Panc1 (cell line): ENCODE data around the gene CDH15. TPM values are rescaled to one million over a fixed set of nuclear protein-coding genes. Genes with fewer than 3 reads are reported as not detected.

ENCODE experiments used
- ATAC-seq: fragments of 200-7000 bp; cut with Tn5 transposase; 2 replicates; pipeline ENCODE4 v1.9.1; 2020; ENCODE audit warnings: mild to moderate bottlenecking, moderate library complexity
- BruUV-seq: library from RNA; stranded (reverse); fragments of 400-500 nt; replicated peaks from 2 replicates; lab custom pipeline; 2021; lab: Mats Ljungman, UMichigan
- CTCF ChIA-PET: fragments of 300-600 bp; sonication (Branson Sonifier 250); formaldehyde crosslinking; loops from one replicate; lab custom pipeline; 2022; ENCODE audit warnings: antibody characterized with exemption; lab: Charles Lee
- POLR2A ChIA-PET: fragments of 300-600 bp; sonication (Branson Sonifier 250); formaldehyde crosslinking; loops from one replicate; lab custom pipeline; 2022; ENCODE audit warnings: antibody characterized with exemption; lab: Charles Lee
- DNase-seq: peaks from one replicate; pipeline ENCODE4 v3.0.0-alpha.2; 2010; ENCODE audit warnings: low read depth, low spot score
- H3K27ac ChIP-seq: 2 replicates; pipeline ENCODE4 v1.5.1; 2011; ENCODE audit warnings: mild to moderate bottlenecking, low read length, inconsistent platforms
- H3K27me3 ChIP-seq: fragments of 200-500 bp; sonication (Bioruptor generic); 2 replicates; pipeline ENCODE4 v1.6.0; 2014; ENCODE audit warnings: low read length, inconsistent platforms; ENCODE audit not compliant: control insufficient read depth, insufficient read depth
- H3K36me3 ChIP-seq: fragments of 200-500 bp; sonication (Bioruptor generic); 2 replicates; pipeline ENCODE4 v1.5.1; 2014; ENCODE audit warnings: inconsistent platforms, mild to moderate bottlenecking, low read length, moderate library complexity; ENCODE audit not compliant: control insufficient read depth, insufficient read depth
- H3K4me1 ChIP-seq: 2 replicates; pipeline ENCODE4 v1.5.1; 2011; ENCODE audit warnings: inconsistent platforms, mild to moderate bottlenecking, low read length, moderate library complexity; ENCODE audit not compliant: control insufficient read depth, insufficient read depth
- H3K4me3 ChIP-seq, 2 experiments: 2 replicates each; pipeline ENCODE4 v1.5.1; 2011 to 2012; ENCODE audit warnings: low read depth in 2 of 2, low read length in 2 of 2, mild to moderate bottlenecking in 2 of 2, inconsistent platforms in 1 of 2, moderate library complexity in 1 of 2
- H3K9me3 ChIP-seq: fragments of 200-500 bp; sonication (Bioruptor generic); 2 replicates; pipeline ENCODE4 v1.5.1; 2014; ENCODE audit warnings: low read depth, mild to moderate bottlenecking, inconsistent platforms, low read length, moderate library complexity; ENCODE audit not compliant: control insufficient read depth, insufficient read depth
- POLR2AphosphoS5 ChIP-seq: IDR thresholded peaks from 2 replicates; pipeline ENCODE4 v1.6.1; 2012; ENCODE audit warnings: mild to moderate bottlenecking, low read depth, low read length, moderate library complexity
- SIN3A ChIP-seq: IDR thresholded peaks from 2 replicates; pipeline ENCODE4 v1.6.1; 2012; ENCODE audit warnings: low read depth, mild to moderate bottlenecking, low read length, moderate library complexity, borderline replicate concordance; ENCODE audit not compliant: insufficient read depth
- TCF7L2 ChIP-seq: IDR thresholded peaks from 2 replicates; pipeline ENCODE4 v1.6.1; 2011; ENCODE audit warnings: mild to moderate bottlenecking, low read depth, low read length, inconsistent platforms
- in situ Hi-C: cut with HindIII; loops from 2 replicates; pipeline ENCODE4 v1.10.0; 2016; ENCODE audit warnings: low sequenced_read_pairs, low pct_unique_long_range_greater_than_20kb
- intact Hi-C: fragments of 100-400 bp; cut with micrococcal nuclease; formaldehyde crosslinking; loops from one replicate; pipeline ENCODE4 v1.10.0; 2022; ENCODE audit not compliant: unreplicated experiment
- total RNA-seq: library from RNA; stranded (reverse); gene quantifications from one replicate; pipeline ENCODE4 v1.2.1, GENCODE V29; 2021; ENCODE audit not compliant: unreplicated experiment
- TF ChIP-seq, protein P1 (sequence below), 2 experiments: IDR thresholded peaks; 2 replicates each; pipeline ENCODE4 v1.6.1; 2011 to 2012; ENCODE audit warnings: low read depth in 2 of 2, control low read depth in 1 of 2, low read length in 1 of 2, mild to moderate bottlenecking in 1 of 2, moderate library complexity in 1 of 2; ENCODE audit not compliant: insufficient read depth in 1 of 2
- TF ChIP-seq, protein P2 (sequence below): fragments of 450-650 bp; IDR thresholded peaks from 2 replicates; pipeline ENCODE4 v1.5.1; 2017; ENCODE audit warnings: mild to moderate bottlenecking

CDH15 gene
- total RNA-seq, 1 experiment from 2014 or later: 0.51 TPM

DNA sequence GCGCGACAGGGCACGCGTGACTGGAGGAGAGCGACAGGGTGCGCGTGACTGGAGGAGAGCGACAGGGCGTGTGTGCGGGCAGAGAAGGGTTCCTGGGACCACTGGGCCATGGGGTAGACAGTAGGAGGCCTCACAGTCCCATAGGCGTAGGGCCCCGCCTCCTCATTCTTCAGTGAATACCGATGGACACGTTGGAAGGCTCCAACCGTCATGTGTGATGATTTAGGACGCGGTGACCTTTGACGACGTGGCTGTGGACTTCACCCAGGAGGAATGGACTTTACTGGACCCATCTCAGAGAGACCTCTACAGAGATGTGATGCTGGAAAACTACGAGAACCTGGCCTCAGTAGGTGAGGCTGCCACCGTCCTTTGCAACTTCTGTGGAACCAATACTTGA is 51.4 kb downstream of the CDH15 start:
- in situ Hi-C loops (no loop called here), intact Hi-C loops (no loop called here)
- Histone ChIP-seq H3K27me3 (no peaks in the 10 kb centered on the region), H3K9me3 (peaks cover 24% of the 10 kb centered on the region; the same call in 1 of the 2 replicates), H3K27ac (no peak overlapping the region), H3K36me3 (peaks cover 15% of the 10 kb centered on the region), H3K4me1 (no peaks in the 10 kb centered on the region), H3K4me3 (no peak overlapping the region)
- ChIA-PET POLR2A (no interaction called here), CTCF (no interaction called here)
- TF ChIP-seq, protein P1, sequence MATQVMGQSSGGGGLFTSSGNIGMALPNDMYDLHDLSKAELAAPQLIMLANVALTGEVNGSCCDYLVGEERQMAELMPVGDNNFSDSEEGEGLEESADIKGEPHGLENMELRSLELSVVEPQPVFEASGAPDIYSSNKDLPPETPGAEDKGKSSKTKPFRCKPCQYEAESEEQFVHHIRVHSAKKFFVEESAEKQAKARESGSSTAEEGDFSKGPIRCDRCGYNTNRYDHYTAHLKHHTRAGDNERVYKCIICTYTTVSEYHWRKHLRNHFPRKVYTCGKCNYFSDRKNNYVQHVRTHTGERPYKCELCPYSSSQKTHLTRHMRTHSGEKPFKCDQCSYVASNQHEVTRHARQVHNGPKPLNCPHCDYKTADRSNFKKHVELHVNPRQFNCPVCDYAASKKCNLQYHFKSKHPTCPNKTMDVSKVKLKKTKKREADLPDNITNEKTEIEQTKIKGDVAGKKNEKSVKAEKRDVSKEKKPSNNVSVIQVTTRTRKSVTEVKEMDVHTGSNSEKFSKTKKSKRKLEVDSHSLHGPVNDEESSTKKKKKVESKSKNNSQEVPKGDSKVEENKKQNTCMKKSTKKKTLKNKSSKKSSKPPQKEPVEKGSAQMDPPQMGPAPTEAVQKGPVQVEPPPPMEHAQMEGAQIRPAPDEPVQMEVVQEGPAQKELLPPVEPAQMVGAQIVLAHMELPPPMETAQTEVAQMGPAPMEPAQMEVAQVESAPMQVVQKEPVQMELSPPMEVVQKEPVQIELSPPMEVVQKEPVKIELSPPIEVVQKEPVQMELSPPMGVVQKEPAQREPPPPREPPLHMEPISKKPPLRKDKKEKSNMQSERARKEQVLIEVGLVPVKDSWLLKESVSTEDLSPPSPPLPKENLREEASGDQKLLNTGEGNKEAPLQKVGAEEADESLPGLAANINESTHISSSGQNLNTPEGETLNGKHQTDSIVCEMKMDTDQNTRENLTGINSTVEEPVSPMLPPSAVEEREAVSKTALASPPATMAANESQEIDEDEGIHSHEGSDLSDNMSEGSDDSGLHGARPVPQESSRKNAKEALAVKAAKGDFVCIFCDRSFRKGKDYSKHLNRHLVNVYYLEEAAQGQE (IDR thresholded peaks at IDR 0.05; ENCODE audit: insufficient read depth in 1 of 2, low read depth in 2 of 2, low read length in 1 of 2): no peak
- no peak for TF ChIP-seq SIN3A
- no peak for ATAC-seq
- no peak for DNase-seq
- BruUV-seq: no TSS peak

DNA sequence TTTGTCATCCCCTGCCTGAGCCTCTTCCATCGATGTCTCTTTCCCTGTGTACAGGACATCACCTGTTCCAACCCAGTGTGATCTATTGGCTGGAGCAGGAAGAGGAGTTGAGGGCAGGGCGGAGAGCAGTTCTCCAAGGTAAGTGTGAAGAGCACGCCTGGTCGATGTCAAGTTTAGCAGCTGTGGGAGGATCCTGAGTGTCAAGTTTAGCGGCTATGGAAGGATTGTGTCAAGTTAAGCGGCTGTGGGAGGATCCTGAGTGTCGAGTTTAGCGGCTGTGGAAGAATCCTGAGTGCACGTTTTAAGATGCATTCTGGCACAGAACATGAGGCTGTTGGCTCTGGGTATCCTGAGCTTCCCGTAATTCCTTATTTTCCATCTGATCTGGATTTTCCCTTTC is 53.1 kb downstream of the CDH15 start:
- Histone ChIP-seq H3K4me3 (no peak overlapping the region), H3K4me1 (no peaks in the 10 kb centered on the region), H3K27me3 (no peaks in the 10 kb centered on the region), H3K9me3 (peaks cover 36% of the 10 kb centered on the region; the same call in 1 of the 2 replicates), H3K27ac (no peak overlapping the region), H3K36me3 (peaks cover 14% of the 10 kb centered on the region)
- ATAC-seq (no peak), DNase-seq (no peak)
- ChIA-PET CTCF (no interaction called here), POLR2A (no interaction called here)
- TF ChIP-seq TCF7L2 (no peak), SIN3A (no peak), POLR2AphosphoS5 (no peak)
- TF ChIP-seq, protein P2, sequence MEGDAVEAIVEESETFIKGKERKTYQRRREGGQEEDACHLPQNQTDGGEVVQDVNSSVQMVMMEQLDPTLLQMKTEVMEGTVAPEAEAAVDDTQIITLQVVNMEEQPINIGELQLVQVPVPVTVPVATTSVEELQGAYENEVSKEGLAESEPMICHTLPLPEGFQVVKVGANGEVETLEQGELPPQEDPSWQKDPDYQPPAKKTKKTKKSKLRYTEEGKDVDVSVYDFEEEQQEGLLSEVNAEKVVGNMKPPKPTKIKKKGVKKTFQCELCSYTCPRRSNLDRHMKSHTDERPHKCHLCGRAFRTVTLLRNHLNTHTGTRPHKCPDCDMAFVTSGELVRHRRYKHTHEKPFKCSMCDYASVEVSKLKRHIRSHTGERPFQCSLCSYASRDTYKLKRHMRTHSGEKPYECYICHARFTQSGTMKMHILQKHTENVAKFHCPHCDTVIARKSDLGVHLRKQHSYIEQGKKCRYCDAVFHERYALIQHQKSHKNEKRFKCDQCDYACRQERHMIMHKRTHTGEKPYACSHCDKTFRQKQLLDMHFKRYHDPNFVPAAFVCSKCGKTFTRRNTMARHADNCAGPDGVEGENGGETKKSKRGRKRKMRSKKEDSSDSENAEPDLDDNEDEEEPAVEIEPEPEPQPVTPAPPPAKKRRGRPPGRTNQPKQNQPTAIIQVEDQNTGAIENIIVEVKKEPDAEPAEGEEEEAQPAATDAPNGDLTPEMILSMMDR: no peak
- TF ChIP-seq, protein P1 (IDR thresholded peaks at IDR 0.05; ENCODE audit: insufficient read depth in 1 of 2, low read depth in 2 of 2, low read length in 1 of 2): no peak
- intact Hi-C loops (no loop called here), in situ Hi-C loops (no loop called here)
- BruUV-seq: no TSS peak
